ENCODE measurements around the gene ALG3. TPM values are rescaled to one million over a fixed set of nuclear protein-coding genes. Genes with fewer than 3 reads are reported as not detected.

The ALG3 gene
- total RNA-seq, 1 donor from 2014 or later = 47.1 TPM

- no peak within 1 kb of the TSS for H3K27ac ChIP-seq (ENCODE audit: low read depth, low read length)
- H3K36me3 ChIP-seq (ENCODE audit: insufficient read depth, low read length) = no peaks in the 10 kb centered on the region
- H3K4me3 Mint-ChIP-seq (ENCODE audit: unreplicated experiment) = peak within 1 kb of the TSS; percentile 20
- H3K36me3 Mint-ChIP-seq (ENCODE audit: low read depth, unreplicated experiment) = no peaks in the 10 kb centered on the region
- peaks cover 13% of the 10 kb centered on the region for H3K4me1 ChIP-seq (ENCODE audit: insufficient read depth, low read length)
- peaks cover 64% of the 10 kb centered on the region for H3K27me3 Mint-ChIP-seq (ENCODE audit: low read depth, unreplicated experiment)
- H3K9me3 Mint-ChIP-seq (ENCODE audit: unreplicated experiment) = no peaks in the 10 kb centered on the region
- TF ChIP-seq CTCF (IDR thresholded peaks at IDR 0.05; ENCODE audit: insufficient read depth, low read depth, low read length) = no peak
- TF ChIP-seq EZH2 (IDR thresholded peaks at IDR 0.05; ENCODE audit: insufficient read depth, low read length) = peak; percentile 96
- FAIRE-seq (no peak), DNase-seq (ENCODE audit: low read depth) (peak; percentile 15)
- H3K9ac ChIP-seq (ENCODE audit: low read length) = no peak within 1 kb of the TSS
- H3K27me3 ChIP-seq (ENCODE audit: insufficient read depth, low read length) = peaks cover 47% of the 10 kb centered on the region
- H3K4me1 Mint-ChIP-seq (ENCODE audit: low read depth, unreplicated experiment) = peaks cover 11% of the 10 kb centered on the region
- peak within 1 kb of the TSS; percentile 83 for H3K4me2 ChIP-seq (ENCODE audit: low read length)
- peaks cover 9% of the 10 kb centered on the region for H4K20me1 ChIP-seq (ENCODE audit: insufficient read depth, low read length)
- H3K9me3 ChIP-seq (ENCODE audit: insufficient read depth, low read depth, low read length) = no peaks in the 10 kb centered on the region
- H2AFZ ChIP-seq (ENCODE audit: low read depth, low read length) = peak within 1 kb of the TSS; percentile 80
- H3K27ac Mint-ChIP-seq (ENCODE audit: unreplicated experiment) = no peak within 1 kb of the TSS
- H3K4me3 ChIP-seq (ENCODE audit: insufficient read depth, low read depth, low read length) = peak within 1 kb of the TSS; percentile 37
- no peaks in the 10 kb centered on the region for H3K79me2 ChIP-seq (ENCODE audit: insufficient read depth, low read length)
These were observed 19.2 kb downstream of the ALG3 start, which contains the start of gene VWA5B2 for GRCh38 chr3:184229394-184230080. VWA5B2 (plus strand) TSS chr3:184229585; CDS start chr3:184230529, 944 bp downstream.

- Histone ChIP-seq H3K27ac (ENCODE audit: low read depth, low read length) (no peak overlapping the region), H3K27me3 (ENCODE audit: insufficient read depth, low read length) (peaks cover 47% of the 10 kb centered on the region)
- H3K4me1 Mint-ChIP-seq (ENCODE audit: low read depth, unreplicated experiment) = peaks cover 7% of the 10 kb centered on the region
These were observed 20.2 kb downstream of the ALG3 start for GRCh38 chr3:184228376-184229137.

More at GRCh38 chr3:184228376-184229137, 20.2 kb downstream of the ALG3 start:
- H3K36me3 Mint-ChIP-seq (ENCODE audit: low read depth, unreplicated experiment) = no peaks in the 10 kb centered on the region
- Histone ChIP-seq H3K9me3 (ENCODE audit: insufficient read depth, low read depth, low read length) (no peaks in the 10 kb centered on the region), H4K20me1 (ENCODE audit: insufficient read depth, low read length) (peaks cover 9% of the 10 kb centered on the region), H3K4me1 (ENCODE audit: insufficient read depth, low read length) (peaks cover 13% of the 10 kb centered on the region), H2AFZ (ENCODE audit: low read depth, low read length) (no peak overlapping the region), H3K4me3 (ENCODE audit: insufficient read depth, low read depth, low read length) (no peak overlapping the region), H3K79me2 (ENCODE audit: insufficient read depth, low read length) (no peaks in the 10 kb centered on the region), H3K9ac (ENCODE audit: low read length) (no peak overlapping the region), H3K4me2 (ENCODE audit: low read length) (peak overlapping the region; percentile 83), H3K36me3 (ENCODE audit: insufficient read depth, low read length) (no peaks in the 10 kb centered on the region)
- no peaks in the 10 kb centered on the region for H3K9me3 Mint-ChIP-seq (ENCODE audit: unreplicated experiment)
- DNase-seq (ENCODE audit: low read depth) (no peak), FAIRE-seq (no peak)
- no peak overlapping the region for H3K27ac Mint-ChIP-seq (ENCODE audit: unreplicated experiment)
- H3K27me3 Mint-ChIP-seq (ENCODE audit: low read depth, unreplicated experiment) = peaks cover 61% of the 10 kb centered on the region
- TF ChIP-seq EZH2 (IDR thresholded peaks at IDR 0.05; ENCODE audit: insufficient read depth, low read length) (no peak), CTCF (IDR thresholded peaks at IDR 0.05; ENCODE audit: insufficient read depth, low read depth, low read length) (no peak)
- H3K4me3 Mint-ChIP-seq (ENCODE audit: unreplicated experiment) = peak overlapping the region; percentile 20

All from astrocyte (in vitro differentiated cells and primary cell).